Activated CD8-positive, alpha-beta memory T cell treated with anti-CD3 and anti-CD28 coated beads, Interleukin-2, amount 50 U/mL, for 4 hours (primary cell): ENCODE measurements around the gene CPLX1.
"Not testable (repeated sequence)": the region's sequence is repeated elsewhere in the genome, so short reads cannot be mapped to it uniquely, and the experiment has no call there.

Experiments used
- DNase-seq: peaks from one replicate; pipeline ENCODE4 v3.0.0-alpha.2; 2020

CPLX1 gene

DNA sequence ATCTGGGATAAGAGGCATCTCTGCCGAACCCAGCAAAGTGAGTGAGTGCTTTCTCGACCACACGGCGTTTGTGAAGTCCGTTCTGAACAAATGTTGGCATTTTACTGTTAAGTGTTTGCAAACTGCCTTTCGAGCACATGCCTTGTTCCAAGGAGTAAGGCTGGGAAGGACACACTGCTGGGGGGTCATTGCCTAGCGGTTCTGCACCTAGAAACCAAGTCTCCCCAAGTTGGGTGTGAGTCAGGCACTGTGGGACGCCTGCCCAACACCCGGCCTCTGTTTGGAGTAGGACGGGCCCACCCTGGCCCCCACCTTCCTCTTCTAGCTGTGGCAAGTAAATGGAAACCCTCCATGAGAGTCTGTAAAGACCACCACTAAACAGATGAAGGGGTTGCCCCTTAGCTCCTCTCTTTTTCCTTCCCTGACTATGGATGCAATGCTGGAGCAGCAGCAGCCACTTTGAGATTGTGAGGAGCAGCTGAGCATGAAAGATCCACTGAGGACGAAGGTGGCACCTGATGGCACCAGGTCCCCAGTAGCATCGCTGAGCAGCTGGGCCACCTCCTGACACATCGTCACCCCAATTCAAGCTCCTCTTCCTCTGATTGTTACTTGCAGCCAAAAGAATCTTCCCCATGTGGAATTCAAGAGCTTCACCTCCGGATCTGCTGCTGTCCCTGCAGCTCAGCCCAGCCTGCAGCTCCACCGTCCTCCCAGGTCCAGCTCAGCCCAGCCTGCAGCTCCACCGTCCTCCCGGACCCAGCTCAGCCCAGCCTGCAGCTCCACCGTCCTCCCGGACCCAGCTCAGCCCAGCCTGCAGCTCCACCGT, 6.3 kb downstream of the CPLX1 start:
- DNase-seq, result no peak

DNA sequence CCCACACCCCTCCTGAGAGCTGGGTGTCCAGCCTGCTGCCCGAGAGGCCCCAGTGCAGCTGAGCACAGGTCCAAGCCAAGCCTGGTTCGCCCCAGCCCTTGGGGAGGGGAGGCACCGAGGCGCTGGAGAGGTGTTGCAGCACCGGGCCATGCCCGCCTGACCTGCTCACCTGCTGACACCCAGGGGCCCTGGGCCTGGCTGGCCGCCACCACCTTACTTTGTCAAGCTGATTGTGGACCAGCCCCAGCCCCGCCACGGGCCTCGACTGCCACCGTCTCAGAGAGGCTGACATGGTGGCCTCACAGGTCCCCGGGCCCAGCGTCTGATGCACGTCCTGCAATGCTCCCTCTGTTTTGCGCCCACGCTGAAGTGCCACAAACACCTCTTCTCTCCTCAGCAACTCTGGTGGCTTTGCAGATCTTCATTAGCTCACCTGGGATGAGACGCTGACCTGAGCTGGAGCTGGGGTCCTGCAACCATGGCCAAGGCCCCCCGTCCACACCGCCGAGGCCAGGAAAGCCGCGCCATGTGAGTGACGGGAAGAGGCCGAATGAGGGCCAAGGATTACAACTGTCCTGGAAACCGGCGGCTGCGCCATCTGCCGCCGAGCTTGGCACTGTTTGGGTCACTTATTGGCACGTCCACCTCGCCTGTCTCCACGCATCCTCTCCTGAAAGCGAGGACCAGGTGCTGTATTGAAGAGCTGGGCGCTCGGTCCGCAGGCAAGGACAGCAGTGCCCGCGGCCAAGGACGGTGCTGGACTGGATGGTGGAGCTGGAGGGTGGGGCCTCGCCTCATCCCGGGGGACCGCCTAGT, 7.6 kb downstream of the CPLX1 start:
- no peak for DNase-seq

DNA sequence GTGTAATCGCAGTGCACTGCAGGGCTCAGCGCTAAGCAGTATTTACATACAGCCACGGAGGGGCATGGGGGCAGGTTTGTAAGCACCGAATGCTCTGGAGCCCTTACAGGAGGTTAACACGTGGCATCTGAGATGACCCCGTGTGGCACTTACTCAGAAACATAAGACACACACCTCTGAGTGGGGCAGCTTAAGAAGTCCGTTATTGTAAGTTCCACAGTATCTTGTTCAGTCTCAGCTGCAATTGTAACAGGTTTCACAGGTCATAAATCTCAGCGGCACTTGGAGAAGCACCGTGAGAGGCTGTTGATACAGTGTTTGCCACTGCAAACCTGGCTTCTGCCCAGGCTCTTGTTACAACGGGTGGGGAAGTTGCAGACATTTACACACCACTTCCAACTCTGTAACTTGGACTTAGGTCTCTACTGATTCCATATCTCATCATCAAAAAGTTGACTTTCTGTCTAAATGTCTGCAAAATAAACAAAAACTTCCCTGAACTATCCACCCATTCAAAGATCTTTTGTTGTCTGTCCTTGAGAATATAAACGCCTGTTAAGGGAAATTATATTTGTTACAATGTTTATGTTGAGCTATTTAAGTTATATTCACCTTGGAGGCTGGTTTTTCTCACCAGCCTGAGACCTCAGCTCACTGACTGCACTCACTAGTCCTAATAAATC, 10.3 kb downstream of the CPLX1 start:
- no peak for DNase-seq

DNA sequence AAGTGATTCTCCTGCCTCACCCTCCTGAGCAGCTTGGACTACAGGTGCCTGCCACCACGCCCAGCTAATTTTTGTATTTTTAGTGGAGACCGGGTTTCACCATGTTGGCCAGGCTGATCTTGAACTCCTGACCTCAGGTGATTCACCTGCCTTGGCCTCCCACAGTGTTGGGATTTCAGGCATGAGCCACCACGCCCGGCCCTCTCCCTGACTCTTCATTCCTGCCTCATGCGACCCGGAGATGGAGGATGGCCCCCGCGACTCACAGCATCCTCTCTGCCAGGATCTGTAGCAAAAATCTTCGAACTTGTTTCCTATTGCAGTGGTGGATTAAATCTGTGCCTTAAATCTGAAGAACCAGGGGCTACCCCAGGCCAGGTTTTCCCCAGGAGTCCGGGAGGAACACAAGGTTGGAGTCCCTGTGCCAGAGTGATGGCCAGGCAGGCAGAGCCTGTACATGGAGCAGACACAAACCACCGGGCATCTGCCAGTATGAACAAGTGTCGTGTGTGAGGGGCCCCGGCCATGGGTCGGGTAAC, 11.5 kb downstream of the CPLX1 start:
- DNase-seq, result no peak

DNA sequence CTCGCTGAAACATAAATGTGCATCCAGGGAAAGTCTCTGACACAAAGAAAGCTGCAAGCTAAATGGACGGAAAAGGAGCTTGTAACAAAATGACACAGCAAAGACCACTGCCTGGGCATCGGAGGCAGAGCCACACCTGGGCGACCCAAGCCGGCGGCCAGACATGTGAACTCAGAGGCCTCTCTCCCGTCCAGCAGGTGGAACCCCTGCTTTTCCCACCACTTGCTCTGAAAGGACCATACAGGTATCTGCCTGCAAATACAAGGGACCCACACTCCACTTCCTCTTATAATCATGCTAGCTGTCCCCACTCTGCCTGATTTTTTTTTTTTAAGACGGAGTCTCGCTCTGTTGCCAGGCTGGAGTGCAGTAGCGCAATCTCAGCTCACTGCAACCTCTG, 12.0 kb downstream of the CPLX1 start:
- DNase-seq, result no peak

- no peak for DNase-seq
Observed at GRCh38 chr4:808860-809570, 16.9 kb downstream of the CPLX1 start.

- no peak for DNase-seq
Observed at GRCh38 chr4:807792-808191, 18.1 kb downstream of the CPLX1 start.

DNA sequence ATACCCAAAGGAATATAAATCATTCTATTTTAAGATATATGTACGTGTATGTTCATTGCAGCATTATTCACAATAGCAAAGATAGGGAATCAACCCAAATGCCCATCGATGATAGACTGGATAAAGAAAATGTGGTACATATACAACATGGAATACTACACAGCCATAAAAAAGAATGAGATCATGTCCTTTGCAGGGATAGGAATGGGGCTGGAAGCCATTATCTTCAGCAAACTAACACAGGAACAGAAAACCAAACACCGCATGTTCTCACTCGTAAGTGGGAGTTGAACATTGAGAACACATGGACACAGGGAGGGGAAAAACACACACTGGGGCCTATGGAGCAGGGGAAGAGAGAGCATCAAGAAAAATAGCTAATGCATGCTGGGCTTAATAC, 18.9 kb downstream of the CPLX1 start:
- DNase-seq, result not testable (repeated sequence)

- no peak for DNase-seq
Observed at GRCh38 chr4:804804-805203, 21.1 kb downstream of the CPLX1 start.

DNA sequence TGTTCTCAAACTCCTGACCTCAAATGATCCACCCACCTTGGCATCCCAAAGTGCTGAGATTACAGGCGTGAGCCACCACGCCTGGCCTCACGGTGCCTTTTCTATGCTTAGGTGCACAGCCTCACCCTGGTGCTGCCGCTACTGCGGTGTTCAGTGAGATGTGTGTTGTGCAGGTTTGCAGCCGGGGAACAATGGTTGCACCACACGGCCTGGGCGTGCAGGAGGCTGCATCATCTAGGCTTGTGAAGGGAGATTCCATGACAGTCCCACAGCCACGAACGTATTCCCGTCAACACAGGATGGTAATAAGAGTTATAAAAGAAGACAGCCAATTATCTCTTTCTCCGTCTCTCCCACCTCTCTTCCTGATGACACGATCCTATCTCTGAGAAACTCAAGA, 22.0 kb downstream of the CPLX1 start:
- no peak for DNase-seq

DNA sequence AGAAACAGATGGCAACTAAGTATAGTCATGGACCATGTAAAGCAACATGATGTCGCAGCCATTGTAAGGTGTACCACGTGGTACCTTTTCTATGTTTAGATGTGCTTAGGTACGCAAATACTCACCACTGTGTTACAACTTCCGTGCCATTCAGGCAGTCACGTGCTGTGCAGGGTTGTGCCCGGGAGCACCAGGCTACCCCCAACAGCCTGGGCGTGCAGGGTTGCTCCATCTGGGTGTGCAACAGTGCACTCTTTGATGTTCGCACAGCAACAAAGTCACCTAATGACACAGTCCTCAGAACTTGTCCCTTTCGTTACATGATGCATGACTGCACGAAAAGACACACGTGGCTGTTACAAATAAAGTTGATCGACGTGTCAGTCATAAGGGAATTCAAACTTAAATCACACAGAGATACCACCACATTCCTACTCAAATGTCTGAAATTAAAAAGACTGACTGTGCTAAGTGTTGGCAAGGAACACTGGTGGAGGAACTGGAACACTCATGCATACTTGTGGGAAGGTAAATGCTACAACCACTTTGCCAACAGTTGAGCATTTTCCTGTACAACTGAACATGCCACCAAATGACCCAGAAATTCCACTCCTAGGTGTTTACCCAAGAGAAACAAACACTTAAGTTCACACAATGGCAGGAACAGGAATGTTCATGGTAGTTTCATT, 24.3 kb downstream of the CPLX1 start:
- DNase-seq, result no peak

DNA sequence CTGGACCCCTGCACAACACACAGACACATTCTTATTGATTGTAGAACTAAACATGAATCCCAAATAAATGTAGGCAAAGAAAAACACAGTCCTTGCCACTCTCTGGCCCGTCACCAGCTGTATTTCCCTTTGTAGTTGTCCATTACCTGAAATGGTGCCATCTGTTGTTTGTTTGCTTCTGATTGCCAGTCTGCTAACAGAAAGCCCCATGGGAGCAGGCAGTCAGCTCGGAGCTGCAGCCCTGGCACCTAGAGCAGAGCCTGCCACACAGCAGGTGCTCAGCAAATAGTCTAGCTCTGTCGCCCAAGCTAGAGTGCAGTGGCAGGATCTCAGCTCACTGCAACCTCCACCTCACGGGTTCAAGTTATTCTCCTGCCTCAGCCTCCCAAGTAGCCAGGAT, 28.9 kb downstream of the CPLX1 start:
- no peak for DNase-seq

DNA sequence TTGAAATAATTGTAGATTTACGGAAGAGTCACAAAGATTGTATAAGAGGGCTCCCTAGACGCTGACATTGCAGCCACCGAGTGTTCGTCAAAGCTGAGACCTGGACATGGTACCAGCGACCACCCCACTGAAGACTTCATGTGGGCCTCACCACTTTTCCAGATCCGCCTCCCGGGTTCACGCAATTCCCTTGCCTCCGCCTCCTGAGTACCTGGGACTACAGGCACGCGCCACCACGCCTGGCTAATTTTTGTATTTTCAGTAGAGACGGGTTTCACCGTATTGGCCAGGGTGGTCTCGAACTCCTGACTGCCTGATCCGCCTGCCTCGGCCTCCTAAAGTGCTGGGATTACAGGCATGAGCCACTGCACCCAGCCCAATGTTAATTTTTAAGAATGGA, 29.7 kb downstream of the CPLX1 start:
- no peak for DNase-seq

DNA sequence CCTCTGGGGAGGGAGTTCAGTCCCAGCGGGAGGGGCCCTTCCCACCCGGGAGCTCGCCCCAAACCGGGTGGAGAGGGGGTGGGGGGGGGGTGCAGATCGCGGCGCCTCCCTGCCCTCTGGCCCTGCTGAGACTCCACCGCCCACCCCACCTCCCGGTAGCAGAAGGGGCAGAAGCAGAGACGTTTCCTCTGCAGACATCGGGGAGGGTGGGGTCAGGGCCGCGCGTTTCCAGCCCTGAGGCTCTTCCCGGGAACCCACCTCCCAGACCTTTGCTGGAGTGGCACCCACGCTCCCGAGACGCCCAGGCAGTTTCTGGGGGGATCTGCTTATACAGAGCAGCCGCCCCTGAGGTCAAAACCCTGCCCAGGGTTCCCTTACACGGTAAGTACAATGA, 30.2 kb downstream of the CPLX1 start:
- no peak for DNase-seq

- no peak for DNase-seq
Observed at GRCh38 chr4:794900-795725, 30.8 kb downstream of the CPLX1 start.

- DNase-seq, result no peak
Observed at GRCh38 chr4:793941-794621, 31.8 kb downstream of the CPLX1 start.

- no peak for DNase-seq
Observed at GRCh38 chr4:793093-793861, 32.7 kb downstream of the CPLX1 start.

GRCh38 chr4:792626-793092, 33.3 kb downstream of the CPLX1 start:
- DNase-seq, result no peak

- DNase-seq, result no peak
Observed at GRCh38 chr4:791898-792625, 33.9 kb downstream of the CPLX1 start.
